ENCODE measurements around the gene NAA16. TPM values are rescaled to one million over a fixed set of nuclear protein-coding genes. Genes with fewer than 3 reads are reported as not detected.

The NAA16 gene
- total and polyA plus RNA-seq, 9 donors = 14.5 to 31.1 (median 25.9) TPM

- Histone ChIP-seq H3K36me3 (no peaks in the 10 kb centered on the region), H3K27ac (no peak overlapping the region), H3K4me3 (no peak overlapping the region), H3K9me3 (no peaks in the 10 kb centered on the region), H3K4me1 (ENCODE audit: insufficient read depth) (no peaks in the 10 kb centered on the region), H3K27me3 (no peaks in the 10 kb centered on the region)
- no peak for TF ChIP-seq EP300 (IDR thresholded peaks at IDR 0.05)
- no peak for TF ChIP-seq CTCF (IDR thresholded peaks at IDR 0.05)
- TF ChIP-seq POLR2A (IDR thresholded peaks at IDR 0.05) = no peak
- intact Hi-C loops (cut with DNase I) = no loop called here
- DNase-seq = no peak
- 87 to 93% (median 87%) methylated on average over 5 of the region's 5 CpGs for WGBS, 3 donors
Observed at GRCh38 chr13:41282129-41282571, 28.9 kb upstream of the NAA16 start.

DNA sequence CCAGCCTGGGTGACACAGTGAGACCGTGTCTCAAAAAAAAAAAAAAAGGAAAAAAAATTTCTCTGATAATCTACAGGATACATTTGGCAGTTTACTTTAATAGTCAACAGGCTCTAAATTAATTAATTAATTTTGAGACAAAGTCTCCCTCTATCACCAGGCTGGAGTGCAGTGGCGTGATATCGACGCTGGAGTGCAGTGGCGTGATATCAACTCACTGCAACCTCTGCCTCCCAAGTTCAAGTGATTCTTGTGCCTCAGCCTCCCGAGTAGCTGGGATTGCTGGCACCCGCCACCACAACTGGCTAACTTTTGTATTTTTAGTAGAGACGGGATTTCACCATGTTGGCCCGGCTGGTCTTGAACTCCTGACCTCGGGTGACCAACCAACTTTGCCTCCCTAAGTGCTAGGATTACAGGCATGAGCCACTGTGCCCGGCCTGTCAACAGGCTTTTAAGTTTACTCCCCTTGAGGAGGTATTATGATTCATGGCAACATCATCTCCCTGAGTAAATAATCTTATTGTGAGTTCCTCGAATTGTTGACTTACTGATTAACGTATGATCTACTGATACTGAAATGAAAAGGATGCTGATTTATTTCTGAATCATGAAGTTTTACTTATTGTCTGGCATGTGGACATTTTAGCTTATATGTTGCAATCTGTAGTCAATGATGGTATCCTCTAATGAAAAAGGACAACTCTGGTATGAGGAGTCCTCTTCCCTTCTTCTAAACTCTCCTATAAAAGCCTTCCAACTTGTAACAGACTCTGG lies 26.4 kb upstream of the NAA16 start:
- TF ChIP-seq EP300 (IDR thresholded peaks at IDR 0.05) (no peak), POLR2A (IDR thresholded peaks at IDR 0.05) (no peak), CTCF (IDR thresholded peaks at IDR 0.05) (no peak)
- no peak for DNase-seq
- Histone ChIP-seq H3K9me3 (no peaks in the 10 kb centered on the region), H3K4me3 (no peak overlapping the region), H3K27ac (no peak overlapping the region), H3K4me1 (ENCODE audit: insufficient read depth) (no peaks in the 10 kb centered on the region), H3K27me3 (no peaks in the 10 kb centered on the region), H3K36me3 (no peaks in the 10 kb centered on the region)
- 90 to 91% (median 91%) methylated on average over 13 of the region's 13 CpGs for WGBS, 3 donors
- intact Hi-C loops (cut with DNase I) = no loop called here

- H3K27ac ChIP-seq = no peak overlapping the region
- WGBS, 3 donors = 85 to 93% (median 91%) methylated on average over 5 of the region's 5 CpGs
- H3K4me3 ChIP-seq = no peak overlapping the region
- H3K27me3 ChIP-seq = no peaks in the 10 kb centered on the region
- no peak for DNase-seq
- intact Hi-C loops (cut with DNase I) = no loop called here
- no peaks in the 10 kb centered on the region for H3K36me3 ChIP-seq
- H3K9me3 ChIP-seq = no peaks in the 10 kb centered on the region
- no peak for TF ChIP-seq CTCF (IDR thresholded peaks at IDR 0.05)
- TF ChIP-seq POLR2A (IDR thresholded peaks at IDR 0.05) = no peak
- no peak for TF ChIP-seq EP300 (IDR thresholded peaks at IDR 0.05)
- no peaks in the 10 kb centered on the region for H3K4me1 ChIP-seq (ENCODE audit: insufficient read depth)
Observed at GRCh38 chr13:41286370-41286769, 24.7 kb upstream of the NAA16 start.

DNA sequence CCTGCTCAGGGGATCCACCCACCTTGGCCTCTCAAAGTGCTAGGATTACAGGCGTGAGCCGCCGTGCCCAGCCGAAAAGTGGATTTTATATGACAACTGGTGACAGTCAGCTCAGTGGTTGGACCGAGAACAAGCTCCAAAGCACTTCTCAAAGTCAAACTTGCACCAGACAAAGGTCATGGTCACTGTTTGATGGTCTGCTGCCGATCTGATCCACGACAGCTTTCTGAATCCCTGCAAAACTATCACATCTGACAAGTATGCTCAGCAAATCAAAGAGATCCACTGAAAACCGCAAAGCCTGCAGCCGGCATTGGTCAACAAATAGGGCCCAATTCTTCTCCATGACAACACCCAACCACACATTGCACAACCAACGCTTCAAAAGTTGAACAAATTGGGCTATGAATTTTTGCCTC lies 21.6 kb upstream of the NAA16 start:
- Histone ChIP-seq H3K27ac (no peak overlapping the region), H3K36me3 (no peaks in the 10 kb centered on the region), H3K4me3 (no peak overlapping the region), H3K9me3 (no peaks in the 10 kb centered on the region), H3K27me3 (no peaks in the 10 kb centered on the region), H3K4me1 (ENCODE audit: insufficient read depth) (no peaks in the 10 kb centered on the region)
- WGBS, 3 donors = 87 to 95% (median 92%) methylated on average over 10 of the region's 10 CpGs
- no peak for DNase-seq
- no peak for TF ChIP-seq EP300 (IDR thresholded peaks at IDR 0.05)
- no peak for TF ChIP-seq POLR2A (IDR thresholded peaks at IDR 0.05)
- TF ChIP-seq CTCF (IDR thresholded peaks at IDR 0.05) = no peak
- intact Hi-C loops (cut with DNase I) = no loop called here
